Endothelial cell of umbilical vein (primary cell): ENCODE data around the gene TADA2B. TPM values are rescaled to one million over a fixed set of nuclear protein-coding genes. Genes with fewer than 3 reads are reported as not detected.

Experiments used
- BruUV-seq: library from RNA; stranded (reverse); fragments of 400-500 nt; replicated peaks from 2 replicates; lab custom pipeline; 2021; lab: Mats Ljungman, UMichigan
- CTCF ChIA-PET: fragments of 300-600, 350-600 bp; sonication (Branson Sonifier 250); formaldehyde crosslinking; loops from one replicate; lab custom pipeline; 2021; ENCODE audit warnings: antibody characterized with exemption, inconsistent platforms; lab: Charles Lee
- POLR2A ChIA-PET: fragments of 300-600, 350-600 bp; sonication (Branson Sonifier 250); formaldehyde crosslinking; loops from one replicate; lab custom pipeline; 2021; ENCODE audit warnings: antibody characterized with exemption, inconsistent platforms; lab: Charles Lee
- DNase-seq: peaks from one replicate; pipeline ENCODE4 v3.0.0-alpha.2; 2011; ENCODE audit warnings: low read depth, low spot score
- FAIRE-seq: peaks from 2 replicates; lab custom pipeline; 2011; peaks lifted over from hg19 to GRCh38; lab: Jason Lieb, UNC
- H2AFZ ChIP-seq: 2 replicates; pipeline ENCODE4 v1.6.0; 2012; ENCODE audit warnings: low read depth, low read length, control low read depth, inconsistent platforms
- H3K27ac ChIP-seq: 2 replicates; pipeline ENCODE4 v1.5.1; 2011; ENCODE audit warnings: low read depth, mild to moderate bottlenecking, control low read depth, low read length, moderate library complexity; ENCODE audit not compliant: insufficient read depth
- H3K27me3 ChIP-seq, 2 experiments: 2 replicates each; pipeline versions ENCODE4 v1.6.0 to v1.6.1; 2011; ENCODE audit warnings: low read length in 2 of 2, mixed read lengths in 1 of 2; ENCODE audit not compliant: control insufficient read depth in 2 of 2, insufficient read depth in 2 of 2
- H3K36me3 ChIP-seq, 2 experiments: 2 replicates in 1 of 2; 3 replicates in 1 of 2; pipeline ENCODE4 v1.5.1; 2011; ENCODE audit warnings: low read length in 2 of 2, mild to moderate bottlenecking in 1 of 2, moderate library complexity in 1 of 2; ENCODE audit not compliant: control insufficient read depth in 2 of 2, insufficient read depth in 2 of 2; ENCODE audit errors: extremely low read depth in 1 of 2
- H3K4me1 ChIP-seq: 3 replicates; pipeline ENCODE4 v1.5.1; 2011; ENCODE audit warnings: mild to moderate bottlenecking, low read length; ENCODE audit not compliant: control insufficient read depth, insufficient read depth; ENCODE audit errors: extremely low read depth
- H3K4me2 ChIP-seq: 2 replicates; pipeline ENCODE4 v1.6.1; 2011; ENCODE audit warnings: low read length, control low read depth, mixed read lengths; ENCODE audit not compliant: insufficient read depth
- H3K4me3 ChIP-seq, 3 experiments: fragments of 200-600 bp in 1 of 3; sonication (generic), shearing (Covaris generic) in 1 of 3; replicated peaks in 1 of 3; 2 replicates each; pipeline ENCODE4 v1.5.1; 2011 to 2016; ENCODE audit warnings: control low read depth in 3 of 3, low read length in 3 of 3, mild to moderate bottlenecking in 2 of 3, inconsistent platforms in 1 of 3, low read depth in 1 of 3, moderate library complexity in 1 of 3; ENCODE audit not compliant: insufficient read depth in 1 of 3
- H3K79me2 ChIP-seq: 2 replicates; pipeline ENCODE4 v1.6.0; 2012; ENCODE audit warnings: low read length, inconsistent platforms; ENCODE audit not compliant: control insufficient read depth, insufficient read depth
- H3K9ac ChIP-seq: replicated peaks from 2 replicates; pipeline ENCODE3; 2011; ENCODE audit warnings: low read length, control low read depth; ENCODE audit not compliant: insufficient read depth; ENCODE audit errors: extremely low read depth
- H3K9me1 ChIP-seq: replicated peaks from 3 replicates; pipeline ENCODE4 v1.6.0; 2011; ENCODE audit warnings: mild to moderate bottlenecking, low read length; ENCODE audit not compliant: control insufficient read depth, insufficient read depth; ENCODE audit errors: extremely low read depth
- H3K9me3 ChIP-seq: replicated peaks from 2 replicates; pipeline ENCODE4 v1.5.1; 2012; ENCODE audit warnings: low read length, inconsistent platforms; ENCODE audit not compliant: control insufficient read depth, insufficient read depth
- H4K20me1 ChIP-seq: replicated peaks from 2 replicates; pipeline ENCODE3; 2011; ENCODE audit warnings: mild to moderate bottlenecking, low read length; ENCODE audit not compliant: control insufficient read depth, insufficient read depth; ENCODE audit errors: extremely low read depth
- CTCF ChIP-seq, 2 donors: IDR thresholded peaks; 1 replicate in 1 of 2; 2 replicates in 1 of 2; pipeline ENCODE4 v1.5.1; 2011; ENCODE audit warnings: low read length in 2 of 2, mild to moderate bottlenecking in 2 of 2, moderate library complexity in 2 of 2, control low read depth in 1 of 2, inconsistent platforms in 1 of 2, low read depth in 1 of 2; ENCODE audit not compliant: insufficient read depth in 1 of 2; ENCODE audit errors: extremely low read depth in 1 of 2
- EZH2 ChIP-seq: IDR thresholded peaks from 2 replicates; pipeline ENCODE4 v1.6.1; 2012; ENCODE audit warnings: borderline replicate concordance, low read depth, mild to moderate bottlenecking, moderate library complexity, low read length, inconsistent platforms; ENCODE audit not compliant: severe bottlenecking
- FOS ChIP-seq: IDR thresholded peaks from 2 replicates; pipeline ENCODE4 v1.6.1; 2011; ENCODE audit warnings: mild to moderate bottlenecking, low read length, moderate library complexity, borderline replicate concordance; ENCODE audit not compliant: insufficient read depth
- GATA2 ChIP-seq: IDR thresholded peaks from 2 replicates; pipeline ENCODE4 v1.7.0; 2011; ENCODE audit warnings: low read depth, mild to moderate bottlenecking, moderate library complexity, mixed read lengths, low read length; ENCODE audit not compliant: insufficient read length, insufficient read depth
- JUN ChIP-seq: IDR thresholded peaks from 2 replicates; pipeline ENCODE4 v1.6.1; 2011; ENCODE audit warnings: borderline replicate concordance, low read depth; ENCODE audit not compliant: insufficient read length, insufficient read depth
- MAX ChIP-seq: IDR thresholded peaks from 2 replicates; pipeline ENCODE4 v1.6.1; 2011; ENCODE audit not compliant: insufficient read depth, insufficient read length
- MYC ChIP-seq: IDR thresholded peaks from one replicate; pipeline ENCODE4 v1.6.1; 2011; ENCODE audit warnings: mild to moderate bottlenecking, low read depth, low read length
- POLR2A ChIP-seq: IDR thresholded peaks from 2 replicates; pipeline ENCODE4 v1.6.1; 2012; ENCODE audit warnings: low read depth, mild to moderate bottlenecking, control low read depth, low read length
- POLR2AphosphoS5 ChIP-seq: IDR thresholded peaks from 2 replicates; pipeline ENCODE4 v1.6.1; 2012; ENCODE audit warnings: low read depth, mild to moderate bottlenecking, control low read depth, low read length, moderate library complexity; ENCODE audit not compliant: insufficient read depth
- dilution Hi-C: fragments of 300-500 bp; cut with MboI; formaldehyde crosslinking; loops from one replicate; pipeline ENCODE4 v1.15.0; 2019; ENCODE audit warnings: low sequenced_read_pairs; ENCODE audit not compliant: extremely low pct_ligation_motif_present
- intact Hi-C: fragments of 100-400 bp; cut with micrococcal nuclease; formaldehyde crosslinking; loops from one replicate; pipeline ENCODE4 v1.10.0; 2022
- polyA plus RNA-seq, 4 experiments: library from polyadenylated mRNA; depleted of rRNA in 3 of 4; stranded (reverse) in 3 of 4; unstranded in 1 of 4; fragments of >200 nt; gene quantifications; 2 replicates each; pipeline versions ENCODE4 v1.2.1 to v1.2.3, GENCODE V29; 2011 to 2012; ENCODE audit warnings: missing spikeins in 1 of 4
- total RNA-seq: library from RNA; stranded (reverse); gene quantifications from 2 replicates; pipeline ENCODE4 v1.2.3, GENCODE V29; 2021

Gene TADA2B
- total and polyA plus RNA-seq, 2 donors (not counting 3 experiments of a cell fraction or from before 2014, with no cell fraction given): 5.5 to 11.5 TPM

GRCh38 chr4:7086384-7086783, 43.2 kb downstream of the TADA2B start:
- Histone ChIP-seq H3K9ac (no peak overlapping the region), H3K79me2 (no peaks in the 10 kb centered on the region), H3K36me3 (no peaks in the 10 kb centered on the region), H3K27ac (no peak overlapping the region), H2AFZ (no peak overlapping the region), H3K27me3 (peaks cover 27 to 30% of the 10 kb centered on the region in 2 experiments), H4K20me1 (no peaks in the 10 kb centered on the region), H3K4me3 (no peak overlapping the region), H3K9me3 (no peaks in the 10 kb centered on the region), H3K9me1 (no peaks in the 10 kb centered on the region), H3K4me1 (no peaks in the 10 kb centered on the region), H3K4me2 (no peak overlapping the region)
- CTCF ChIA-PET: no interaction called here
- TF ChIP-seq POLR2A (no peak), MYC (no peak), GATA2 (no peak), JUN (no peak), EZH2 (no peak), MAX (no peak), CTCF (IDR thresholded peaks at IDR 0.05; ENCODE audit: extremely low read depth in 1 of 2, insufficient read depth in 1 of 2, low read depth in 1 of 2, low read length in 2 of 2) (no peak), FOS (no peak), POLR2AphosphoS5 (no peak)
- POLR2A ChIA-PET: no interaction called here
- dilution Hi-C loops (no loop called here), intact Hi-C loops (no loop called here)
- DNase-seq: no peak
- no peak for FAIRE-seq
- BruUV-seq: no TSS peak
